ENCODE measurements around the gene RAB3A.

The RAB3A gene

GRCh38 chr19:18205200-18205892 lies 1.5 kb upstream of the RAB3A start:
- Histone ChIP-seq H3K4me3 (ENCODE audit: low read depth, low read length) (peak overlapping the region; percentile 61), H3K9me3 (ENCODE audit: severe bottlenecking) (no peaks in the 10 kb centered on the region), H3K27me3 (ENCODE audit: insufficient read depth, low read depth, severe bottlenecking) (no peaks in the 10 kb centered on the region), H3K27ac (peak overlapping the region; percentile 95), H3K36me3 (peaks cover 12% of the 10 kb centered on the region)
- TF ChIP-seq, protein P1, sequence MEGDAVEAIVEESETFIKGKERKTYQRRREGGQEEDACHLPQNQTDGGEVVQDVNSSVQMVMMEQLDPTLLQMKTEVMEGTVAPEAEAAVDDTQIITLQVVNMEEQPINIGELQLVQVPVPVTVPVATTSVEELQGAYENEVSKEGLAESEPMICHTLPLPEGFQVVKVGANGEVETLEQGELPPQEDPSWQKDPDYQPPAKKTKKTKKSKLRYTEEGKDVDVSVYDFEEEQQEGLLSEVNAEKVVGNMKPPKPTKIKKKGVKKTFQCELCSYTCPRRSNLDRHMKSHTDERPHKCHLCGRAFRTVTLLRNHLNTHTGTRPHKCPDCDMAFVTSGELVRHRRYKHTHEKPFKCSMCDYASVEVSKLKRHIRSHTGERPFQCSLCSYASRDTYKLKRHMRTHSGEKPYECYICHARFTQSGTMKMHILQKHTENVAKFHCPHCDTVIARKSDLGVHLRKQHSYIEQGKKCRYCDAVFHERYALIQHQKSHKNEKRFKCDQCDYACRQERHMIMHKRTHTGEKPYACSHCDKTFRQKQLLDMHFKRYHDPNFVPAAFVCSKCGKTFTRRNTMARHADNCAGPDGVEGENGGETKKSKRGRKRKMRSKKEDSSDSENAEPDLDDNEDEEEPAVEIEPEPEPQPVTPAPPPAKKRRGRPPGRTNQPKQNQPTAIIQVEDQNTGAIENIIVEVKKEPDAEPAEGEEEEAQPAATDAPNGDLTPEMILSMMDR (IDR thresholded peaks at IDR 0.05; ENCODE audit: low read depth, low read length) = no peak
- DNase-seq = peak; percentile 82

- H3K27me3 ChIP-seq (ENCODE audit: insufficient read depth, low read depth, severe bottlenecking) = no peaks in the 10 kb centered on the region
- DNase-seq = peak; percentile 56
- H3K4me3 ChIP-seq (ENCODE audit: low read depth, low read length) = peak overlapping the region; percentile 61
- peaks cover 19% of the 10 kb centered on the region for H3K36me3 ChIP-seq
- H3K9me3 ChIP-seq (ENCODE audit: severe bottlenecking) = no peaks in the 10 kb centered on the region
- TF ChIP-seq, protein P1 (IDR thresholded peaks at IDR 0.05; ENCODE audit: low read depth, low read length) = no peak
- peak overlapping the region; percentile 95 for H3K27ac ChIP-seq
Measured at GRCh38 chr19:18204394-18205199, 755 bp upstream of the RAB3A start.

GRCh38 chr19:18203408-18203862 lies 407 bp downstream of the RAB3A start:
- TF ChIP-seq, protein P1 (IDR thresholded peaks at IDR 0.05; ENCODE audit: low read depth, low read length) = no peak
- peak overlapping the region; percentile 31; the same call in 1 of the 2 replicates for H3K27ac ChIP-seq
- no peaks in the 10 kb centered on the region for H3K9me3 ChIP-seq (ENCODE audit: severe bottlenecking)

DNA sequence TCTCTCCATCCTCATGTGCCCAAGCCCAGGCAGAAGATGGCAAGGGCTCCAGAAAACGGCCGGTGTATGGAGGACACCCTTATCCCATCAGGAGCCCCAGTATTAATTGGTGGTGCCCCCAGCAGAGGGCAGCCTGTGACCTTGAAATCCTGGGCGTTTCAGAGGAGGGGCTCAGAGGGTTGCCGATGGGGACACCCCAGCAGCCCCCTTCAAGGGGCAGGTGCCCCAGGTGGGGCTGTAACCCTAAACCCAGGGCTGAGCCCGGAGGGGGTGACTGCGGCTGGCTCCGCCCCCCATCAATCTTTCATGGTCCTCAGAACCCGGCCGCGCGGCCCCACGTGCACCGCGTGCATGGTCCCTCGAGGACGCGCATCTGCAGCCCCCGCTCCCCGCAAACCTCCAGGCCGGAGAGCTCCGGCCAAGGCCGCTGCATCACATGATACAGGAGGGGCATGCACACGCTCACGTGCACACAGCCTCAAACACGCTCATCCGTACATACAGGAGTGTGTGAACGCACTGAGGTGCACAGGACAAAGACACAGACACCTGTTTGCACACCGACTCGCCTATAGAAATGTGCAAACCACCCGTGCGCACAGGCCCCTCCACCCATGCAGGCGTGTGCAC lies 949 bp downstream of the RAB3A start:
- H3K27ac ChIP-seq = no peak overlapping the region
- TF ChIP-seq, protein P1 (IDR thresholded peaks at IDR 0.05; ENCODE audit: low read depth, low read length) = peak; percentile 40
- peak overlapping the region; percentile 77 for H3K4me3 ChIP-seq (ENCODE audit: low read depth, low read length)
- H3K36me3 ChIP-seq = peaks cover 36% of the 10 kb centered on the region
- DNase-seq = peak; percentile 51
- H3K27me3 ChIP-seq (ENCODE audit: insufficient read depth, low read depth, severe bottlenecking) = no peaks in the 10 kb centered on the region
- no peaks in the 10 kb centered on the region for H3K9me3 ChIP-seq (ENCODE audit: severe bottlenecking)

More at GRCh38 chr19:18203408-18203862, 407 bp downstream of the RAB3A start:
- DNase-seq = peak; percentile 42
- peak overlapping the region; percentile 77 for H3K4me3 ChIP-seq (ENCODE audit: low read depth, low read length)
- H3K36me3 ChIP-seq = peaks cover 31% of the 10 kb centered on the region
- no peaks in the 10 kb centered on the region for H3K27me3 ChIP-seq (ENCODE audit: insufficient read depth, low read depth, severe bottlenecking)

- Histone ChIP-seq H3K27me3 (ENCODE audit: insufficient read depth, low read depth, severe bottlenecking) (no peaks in the 10 kb centered on the region), H3K27ac (no peak overlapping the region), H3K4me3 (ENCODE audit: low read depth, low read length) (no peak overlapping the region; the same call in 1 of the 2 replicates), H3K9me3 (ENCODE audit: severe bottlenecking) (no peaks in the 10 kb centered on the region), H3K36me3 (peaks cover 38% of the 10 kb centered on the region)
- no peak for DNase-seq
- TF ChIP-seq, protein P1 (IDR thresholded peaks at IDR 0.05; ENCODE audit: low read depth, low read length) = no peak
Measured at GRCh38 chr19:18202397-18202777, 1.5 kb downstream of the RAB3A start.

All from WERI-Rb-1 (cell line).